UCSD-AML1 (cell line): ENCODE results near the gene PLEKHA6.

Source experiments
- DNase-seq: peaks from one replicate; lab custom pipeline; 2025; ENCODE audit not compliant: unreplicated experiment; lab: John Stamatoyannopoulos, UW

The PLEKHA6 gene

GRCh38 chr1:204192589-204193352, 167.0 kb downstream of the PLEKHA6 start:
- DNase-seq: no peak

GRCh38 chr1:204192046-204192445, 167.7 kb downstream of the PLEKHA6 start:
- no peak for DNase-seq

- no peak for DNase-seq
These were observed 168.3 kb downstream of the PLEKHA6 start for GRCh38 chr1:204191456-204191855.

- no peak for DNase-seq
These were observed 169.2 kb downstream of the PLEKHA6 start for GRCh38 chr1:204190212-204191211.

- DNase-seq: no peak
These were observed 170.6 kb downstream of the PLEKHA6 start for GRCh38 chr1:204188959-204189639.

GRCh38 chr1:204186597-204186996, 173.1 kb downstream of the PLEKHA6 start:
- no peak for DNase-seq

GRCh38 chr1:204181116-204181515, 178.6 kb downstream of the PLEKHA6 start:
- DNase-seq: no peak

GRCh38 chr1:204180133-204180532, 179.6 kb downstream of the PLEKHA6 start:
- DNase-seq: no peak

- DNase-seq: no peak
These were observed 181.0 kb downstream of the PLEKHA6 start for GRCh38 chr1:204178487-204179281.

- DNase-seq: peak; percentile 46
These were observed 182.6 kb downstream of the PLEKHA6 start for GRCh38 chr1:204177133-204177532.

- DNase-seq: no peak
These were observed 183.7 kb downstream of the PLEKHA6 start for GRCh38 chr1:204176049-204176448.

- no peak for DNase-seq
These were observed 184.8 kb downstream of the PLEKHA6 start for GRCh38 chr1:204174958-204175357.

- DNase-seq: no peak
These were observed 187.2 kb downstream of the PLEKHA6 start for GRCh38 chr1:204172404-204173029.

- DNase-seq: no peak
These were observed 188.0 kb downstream of the PLEKHA6 start for GRCh38 chr1:204171751-204172178.

- DNase-seq: no peak
These were observed 189.1 kb downstream of the PLEKHA6 start for GRCh38 chr1:204170494-204171155.

GRCh38 chr1:204169858-204170257, 189.9 kb downstream of the PLEKHA6 start:
- DNase-seq: no peak
